ENCODE measurements around the gene FAM174B. TPM values are rescaled to one million over a fixed set of nuclear protein-coding genes. Genes with fewer than 3 reads are reported as not detected.

FAM174B gene
- total and polyA plus RNA-seq, 2 donors, result 8.7 to 8.8 TPM

DNA sequence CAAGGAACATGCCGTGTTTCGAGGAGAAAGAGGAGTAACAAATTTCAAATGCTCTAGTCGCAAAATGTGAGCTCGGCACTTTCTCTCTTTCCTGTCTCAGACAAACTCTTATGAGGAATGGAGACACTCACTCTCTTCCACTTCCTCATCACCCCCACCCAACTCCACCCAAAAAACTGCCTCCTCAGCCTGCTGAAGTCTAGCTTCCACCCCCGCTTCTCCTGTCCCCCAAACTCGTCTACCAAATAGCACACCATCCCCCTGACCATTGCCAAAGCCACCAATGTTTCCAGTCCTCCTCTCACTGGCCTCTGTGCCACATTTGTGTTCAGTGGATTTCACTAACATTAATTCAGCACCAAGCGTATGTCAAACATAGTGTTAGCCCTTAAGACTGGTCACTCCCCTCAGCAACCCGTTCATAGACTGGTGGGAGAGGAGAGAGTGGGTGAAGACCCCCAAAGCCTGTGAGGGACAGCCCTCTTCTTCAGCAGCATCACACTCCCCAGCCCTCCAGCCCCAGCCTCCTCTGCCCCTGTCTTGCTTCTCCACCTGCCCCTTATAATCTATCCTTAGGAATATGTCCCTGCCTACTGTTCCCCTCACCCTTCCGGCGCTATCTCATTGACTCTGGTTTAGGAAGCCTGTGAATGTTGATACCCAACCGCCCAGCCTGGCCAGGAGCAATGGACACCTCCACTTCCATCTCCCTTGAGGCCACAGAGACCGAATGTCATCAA, 77.3 kb downstream of the FAM174B start:
- 91% methylated on average over 12 of the region's 12 CpGs for WGBS
- Histone ChIP-seq H3K4me1 (ENCODE audit: control insufficient read depth in 2 of 2, insufficient read depth in 2 of 2, low read length in 2 of 2) (no peaks in the 10 kb centered on the region), H3K27me3 (ENCODE audit: control insufficient read depth in 2 of 2, insufficient read depth in 1 of 2, low read length in 1 of 2) (no peaks in the 10 kb centered on the region), H3K4me3 (ENCODE audit: low read length in 2 of 2) (no peak overlapping the region), H3K27ac (ENCODE audit: low read depth in 1 of 2, low read length in 1 of 2) (no peak overlapping the region), H3K36me3 (ENCODE audit: control insufficient read depth in 2 of 2, insufficient read depth in 2 of 2, low read length in 1 of 2) (no peaks in the 10 kb centered on the region), H3K9me3 (ENCODE audit: control insufficient read depth in 2 of 2, insufficient read depth in 1 of 2, low read length in 1 of 2) (no peaks in the 10 kb centered on the region)
- no peak for DNase-seq (ENCODE audit: low read depth in 6 of 9, low spot score in 9 of 9)

DNA sequence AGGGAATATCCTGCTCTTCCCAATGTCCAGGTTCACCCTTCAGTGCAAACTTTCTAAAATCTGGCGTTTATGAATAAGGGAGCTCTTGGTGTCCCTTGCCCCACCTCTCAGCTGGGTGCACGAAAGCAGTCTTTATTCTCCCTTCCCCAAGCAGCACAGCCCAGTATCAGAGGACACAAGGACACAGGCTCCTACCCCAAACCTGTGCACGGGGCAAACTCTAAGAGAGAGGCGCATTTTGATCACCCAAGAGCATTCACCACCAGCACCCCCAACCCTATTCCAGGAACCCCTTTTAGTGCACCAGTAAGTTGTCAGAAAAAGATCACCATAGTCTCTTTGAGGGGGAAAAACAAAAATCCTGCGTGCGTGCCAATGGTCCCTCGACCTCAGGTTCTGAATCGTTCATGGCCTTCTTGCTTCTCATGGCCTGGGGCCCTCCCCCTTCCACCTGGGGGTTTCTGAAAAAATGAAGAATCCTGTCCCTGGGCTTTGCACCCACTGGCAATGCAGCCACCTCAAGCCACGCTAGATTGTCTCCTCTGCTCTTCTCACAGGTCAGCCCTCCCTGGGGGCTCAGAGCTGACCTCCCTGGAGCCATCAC, 78.9 kb downstream of the FAM174B start:
- 95% methylated on average over 9 of the region's 9 CpGs for WGBS
- no peak for DNase-seq (ENCODE audit: low read depth in 6 of 9, low spot score in 9 of 9)
- Histone ChIP-seq H3K4me1 (ENCODE audit: control insufficient read depth in 2 of 2, insufficient read depth in 2 of 2, low read length in 2 of 2) (no peaks in the 10 kb centered on the region), H3K27me3 (ENCODE audit: control insufficient read depth in 2 of 2, insufficient read depth in 1 of 2, low read length in 1 of 2) (no peaks in the 10 kb centered on the region), H3K9me3 (ENCODE audit: control insufficient read depth in 2 of 2, insufficient read depth in 1 of 2, low read length in 1 of 2) (no peaks in the 10 kb centered on the region), H3K36me3 (ENCODE audit: control insufficient read depth in 2 of 2, insufficient read depth in 2 of 2, low read length in 1 of 2) (no peaks in the 10 kb centered on the region), H3K4me3 (ENCODE audit: low read length in 2 of 2) (no peak overlapping the region), H3K27ac (ENCODE audit: low read depth in 1 of 2, low read length in 1 of 2) (no peak overlapping the region)

DNA sequence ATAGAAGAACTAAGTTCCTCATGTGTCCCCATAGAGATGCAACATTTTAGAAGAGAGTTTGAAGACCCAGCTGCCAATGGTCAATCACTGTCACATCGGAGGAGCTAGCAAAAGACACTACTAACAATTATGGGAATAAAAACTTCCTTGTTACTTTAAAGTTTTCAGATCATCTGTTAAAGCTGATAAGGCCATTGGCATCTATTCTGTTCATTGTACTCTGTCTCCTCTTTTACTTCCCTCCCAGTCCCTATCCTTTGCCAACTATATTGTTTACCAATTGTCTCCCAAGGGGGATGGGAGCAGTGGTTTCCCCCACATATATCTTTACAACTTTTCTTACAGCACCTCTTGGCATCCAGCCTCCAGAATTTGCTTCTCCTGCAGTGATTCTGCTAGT, 81.0 kb downstream of the FAM174B start:
- Histone ChIP-seq H3K4me3 (ENCODE audit: low read length in 2 of 2) (no peak overlapping the region), H3K9me3 (ENCODE audit: control insufficient read depth in 2 of 2, insufficient read depth in 1 of 2, low read length in 1 of 2) (no peaks in the 10 kb centered on the region), H3K27me3 (ENCODE audit: control insufficient read depth in 2 of 2, insufficient read depth in 1 of 2, low read length in 1 of 2) (no peaks in the 10 kb centered on the region), H3K36me3 (ENCODE audit: control insufficient read depth in 2 of 2, insufficient read depth in 2 of 2, low read length in 1 of 2) (no peaks in the 10 kb centered on the region), H3K4me1 (ENCODE audit: control insufficient read depth in 2 of 2, insufficient read depth in 2 of 2, low read length in 2 of 2) (no peaks in the 10 kb centered on the region), H3K27ac (ENCODE audit: low read depth in 1 of 2, low read length in 1 of 2) (no peak overlapping the region)
- no peak for DNase-seq (ENCODE audit: low read depth in 6 of 9, low spot score in 9 of 9)
- WGBS, result 90% methylated on average over 1 of the region's 1 CpG

DNA sequence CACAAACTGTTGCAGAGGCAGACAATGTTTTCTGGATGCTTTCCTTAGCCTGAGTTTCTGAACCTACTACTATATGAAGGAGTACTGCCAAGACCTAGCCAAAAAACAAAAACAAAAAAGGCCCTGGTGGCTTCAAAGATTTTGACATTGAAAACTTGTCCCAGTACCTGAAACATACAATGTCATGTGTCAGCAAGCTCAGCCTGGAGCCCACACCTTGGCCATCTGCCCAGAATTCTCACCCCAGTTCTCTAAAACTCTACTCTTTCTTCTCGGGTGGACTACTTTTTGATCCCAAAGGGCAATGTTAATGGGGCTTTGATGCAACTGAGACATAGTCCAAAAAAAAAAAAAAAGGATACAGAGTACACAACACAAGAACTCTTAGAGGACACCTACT, 81.4 kb downstream of the FAM174B start:
- no peak overlapping the region for H3K27ac ChIP-seq (ENCODE audit: low read depth in 1 of 2, low read length in 1 of 2)
- no peaks in the 10 kb centered on the region for H3K4me1 ChIP-seq (ENCODE audit: control insufficient read depth in 2 of 2, insufficient read depth in 2 of 2, low read length in 2 of 2)
- H3K36me3 ChIP-seq (ENCODE audit: control insufficient read depth in 2 of 2, insufficient read depth in 2 of 2, low read length in 1 of 2), result no peaks in the 10 kb centered on the region
- 81% methylated on average over 1 of the region's 1 CpG for whole genome bisulfite sequencing
- H3K9me3 ChIP-seq (ENCODE audit: control insufficient read depth in 2 of 2, insufficient read depth in 1 of 2, low read length in 1 of 2), result no peaks in the 10 kb centered on the region
- no peak for DNase-seq (ENCODE audit: low read depth in 6 of 9, low spot score in 9 of 9)
- no peak overlapping the region for H3K4me3 ChIP-seq (ENCODE audit: low read length in 2 of 2)
- H3K27me3 ChIP-seq (ENCODE audit: control insufficient read depth in 2 of 2, insufficient read depth in 1 of 2, low read length in 1 of 2), result no peaks in the 10 kb centered on the region

DNA sequence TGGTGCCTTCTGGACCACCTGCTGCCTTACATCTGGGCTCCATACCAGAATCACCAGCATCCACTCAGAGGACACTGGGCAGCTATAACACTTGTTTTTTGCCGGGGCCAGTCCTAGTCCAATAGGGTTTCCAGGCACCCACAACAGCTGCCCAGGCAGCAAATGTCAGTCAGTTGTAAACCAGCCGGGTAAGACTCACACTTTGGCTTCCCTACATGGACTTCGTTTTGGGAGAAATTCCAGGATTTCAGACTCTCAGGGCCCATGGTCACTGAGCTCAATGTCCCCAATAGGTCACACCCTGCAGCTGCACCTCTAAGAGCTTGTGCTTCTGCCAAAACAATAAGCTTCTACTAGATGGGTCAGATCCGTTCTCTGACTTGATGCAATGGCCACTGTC, 83.8 kb downstream of the FAM174B start:
- H3K4me1 ChIP-seq (ENCODE audit: control insufficient read depth in 2 of 2, insufficient read depth in 2 of 2, low read length in 2 of 2), result no peaks in the 10 kb centered on the region
- no peaks in the 10 kb centered on the region for H3K9me3 ChIP-seq (ENCODE audit: control insufficient read depth in 2 of 2, insufficient read depth in 1 of 2, low read length in 1 of 2)
- H3K27me3 ChIP-seq (ENCODE audit: control insufficient read depth in 2 of 2, insufficient read depth in 1 of 2, low read length in 1 of 2), result no peaks in the 10 kb centered on the region
- no peak for DNase-seq (ENCODE audit: low read depth in 6 of 9, low spot score in 9 of 9)
- H3K36me3 ChIP-seq (ENCODE audit: control insufficient read depth in 2 of 2, insufficient read depth in 2 of 2, low read length in 1 of 2), result no peaks in the 10 kb centered on the region
- WGBS, result 94% methylated on average over 4 of the region's 4 CpGs
- no peak overlapping the region for H3K4me3 ChIP-seq (ENCODE audit: low read length in 2 of 2)
- H3K27ac ChIP-seq (ENCODE audit: low read depth in 1 of 2, low read length in 1 of 2), result no peak overlapping the region

DNA sequence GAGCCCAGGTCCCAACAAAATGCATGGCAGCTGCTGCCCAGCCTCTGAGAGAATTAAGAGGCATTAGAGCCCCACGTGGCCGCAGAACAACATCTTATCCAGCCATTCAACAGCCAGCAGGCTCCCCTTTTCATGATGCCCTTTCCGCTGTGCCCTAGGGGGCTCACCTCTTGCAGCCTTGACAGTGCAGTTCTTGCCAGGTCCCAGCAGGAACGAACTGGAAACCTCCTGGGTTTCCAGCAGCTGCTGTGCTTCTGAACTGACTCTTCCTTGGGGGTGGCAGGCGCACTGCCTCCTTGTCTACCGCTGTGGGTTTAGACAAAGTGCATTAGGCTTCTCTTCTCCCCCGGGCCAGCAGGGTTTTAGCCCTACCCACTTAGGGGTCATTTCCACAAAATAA, 85.2 kb downstream of the FAM174B start:
- WGBS, result 63% methylated on average over 7 of the region's 7 CpGs

DNA sequence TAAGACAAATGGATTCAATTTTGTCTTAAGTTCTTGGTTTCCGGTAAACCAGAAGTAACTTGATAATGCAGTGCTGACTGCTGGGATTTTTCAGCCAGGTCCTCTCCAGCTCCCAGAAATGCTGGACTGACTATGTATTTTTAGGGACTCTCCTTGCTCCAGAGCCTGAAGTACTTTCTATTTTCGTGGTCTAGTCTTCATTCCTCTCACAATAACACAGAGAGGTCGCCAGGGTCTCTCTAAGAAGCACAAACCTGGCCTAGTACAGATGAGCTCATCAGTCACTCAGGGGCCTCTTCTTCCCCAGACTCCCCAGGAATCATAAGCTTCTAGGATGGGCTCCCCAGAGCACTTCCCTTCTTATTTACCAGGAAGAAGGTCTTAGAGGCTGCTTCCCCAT, 85.8 kb downstream of the FAM174B start:
- 52% methylated on average over 3 of the region's 3 CpGs for WGBS
- Histone ChIP-seq H3K27ac (ENCODE audit: low read depth in 1 of 2, low read length in 1 of 2) (no peak overlapping the region), H3K27me3 (ENCODE audit: control insufficient read depth in 2 of 2, insufficient read depth in 1 of 2, low read length in 1 of 2) (no peaks in the 10 kb centered on the region)

More for the DNA sequence above, 85.2 kb downstream of the FAM174B start:
- Histone ChIP-seq H3K9me3 (ENCODE audit: control insufficient read depth in 2 of 2, insufficient read depth in 1 of 2, low read length in 1 of 2) (no peaks in the 10 kb centered on the region), H3K27ac (ENCODE audit: low read depth in 1 of 2, low read length in 1 of 2) (no peak overlapping the region), H3K4me1 (ENCODE audit: control insufficient read depth in 2 of 2, insufficient read depth in 2 of 2, low read length in 2 of 2) (no peaks in the 10 kb centered on the region), H3K4me3 (ENCODE audit: low read length in 2 of 2) (no peak overlapping the region), H3K27me3 (ENCODE audit: control insufficient read depth in 2 of 2, insufficient read depth in 1 of 2, low read length in 1 of 2) (no peaks in the 10 kb centered on the region), H3K36me3 (ENCODE audit: control insufficient read depth in 2 of 2, insufficient read depth in 2 of 2, low read length in 1 of 2) (no peaks in the 10 kb centered on the region)
- DNase-seq (ENCODE audit: low read depth in 6 of 9, low spot score in 9 of 9), result no peak

More for the DNA sequence above, 85.8 kb downstream of the FAM174B start:
- Histone ChIP-seq H3K36me3 (ENCODE audit: control insufficient read depth in 2 of 2, insufficient read depth in 2 of 2, low read length in 1 of 2) (no peaks in the 10 kb centered on the region), H3K9me3 (ENCODE audit: control insufficient read depth in 2 of 2, insufficient read depth in 1 of 2, low read length in 1 of 2) (no peaks in the 10 kb centered on the region), H3K4me1 (ENCODE audit: control insufficient read depth in 2 of 2, insufficient read depth in 2 of 2, low read length in 2 of 2) (no peaks in the 10 kb centered on the region), H3K4me3 (ENCODE audit: low read length in 2 of 2) (no peak overlapping the region)
- no peak for DNase-seq (ENCODE audit: low read depth in 6 of 9, low spot score in 9 of 9)

Other genes starting within 250 kb of the FAM174B start
- 78.7 TPM for gene CHD2, start 244.5 kb upstream of the FAM174B start, total RNA-seq
- gene CHD2, start 244.5 kb upstream of the FAM174B start, polyA plus RNA-seq, result 62.0 TPM

Measured in thymus (tissue), 11 donors.